GM19328 (cell line): Measurements from ENCODE around the gene CPXM1.

Experiments used
- ATAC-seq: cut with Tn5 transposase; IDR thresholded peaks from one replicate; pipeline ENCODE4 v1.9.1; 2021; ENCODE audit warnings: mild to moderate bottlenecking, moderate library complexity; ENCODE audit not compliant: unreplicated experiment

CPXM1 gene

DNA sequence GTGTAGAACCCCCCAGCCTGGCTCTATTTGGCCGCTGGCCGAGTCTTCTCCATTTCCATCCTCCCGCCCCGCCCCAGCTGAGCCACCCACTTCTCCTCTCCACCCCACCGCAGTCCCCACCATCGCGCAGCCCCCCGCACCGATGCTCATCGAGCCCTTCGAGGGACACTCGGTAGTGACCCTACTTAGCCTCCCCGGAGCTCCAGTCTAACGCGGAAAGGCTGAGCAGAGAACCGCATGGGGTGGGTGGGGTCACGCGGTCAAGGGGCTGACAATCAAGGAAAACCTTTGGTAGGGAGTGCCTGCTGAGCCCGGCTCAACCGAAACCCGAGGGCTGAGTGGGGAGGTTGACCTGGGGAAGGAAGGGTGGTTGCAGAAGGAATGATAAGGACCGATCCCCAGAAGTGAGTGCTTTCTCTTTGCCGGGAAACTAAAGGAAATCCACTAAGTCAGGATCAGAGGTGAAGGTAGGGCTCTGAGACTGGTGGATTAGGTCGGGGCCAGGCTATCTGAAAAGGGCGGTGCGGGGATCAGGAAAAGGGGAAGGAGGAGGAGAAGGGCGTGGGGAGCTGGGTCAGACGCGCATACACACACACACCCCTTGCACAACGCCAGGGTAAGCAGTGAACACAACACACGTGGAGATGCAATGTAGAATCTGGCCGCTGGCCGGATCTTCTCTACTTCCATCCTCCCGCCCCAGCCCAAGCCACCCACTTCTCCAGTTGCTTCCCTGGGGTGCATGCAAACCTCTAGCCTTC is 49.8 kb downstream of the CPXM1 start:
- no peak for ATAC-seq

GRCh38 chr20:2749951-2750490 is 50.4 kb downstream of the CPXM1 start:
- ATAC-seq: no peak

GRCh38 chr20:2749343-2749950 is 51.0 kb downstream of the CPXM1 start:
- ATAC-seq: no peak

DNA sequence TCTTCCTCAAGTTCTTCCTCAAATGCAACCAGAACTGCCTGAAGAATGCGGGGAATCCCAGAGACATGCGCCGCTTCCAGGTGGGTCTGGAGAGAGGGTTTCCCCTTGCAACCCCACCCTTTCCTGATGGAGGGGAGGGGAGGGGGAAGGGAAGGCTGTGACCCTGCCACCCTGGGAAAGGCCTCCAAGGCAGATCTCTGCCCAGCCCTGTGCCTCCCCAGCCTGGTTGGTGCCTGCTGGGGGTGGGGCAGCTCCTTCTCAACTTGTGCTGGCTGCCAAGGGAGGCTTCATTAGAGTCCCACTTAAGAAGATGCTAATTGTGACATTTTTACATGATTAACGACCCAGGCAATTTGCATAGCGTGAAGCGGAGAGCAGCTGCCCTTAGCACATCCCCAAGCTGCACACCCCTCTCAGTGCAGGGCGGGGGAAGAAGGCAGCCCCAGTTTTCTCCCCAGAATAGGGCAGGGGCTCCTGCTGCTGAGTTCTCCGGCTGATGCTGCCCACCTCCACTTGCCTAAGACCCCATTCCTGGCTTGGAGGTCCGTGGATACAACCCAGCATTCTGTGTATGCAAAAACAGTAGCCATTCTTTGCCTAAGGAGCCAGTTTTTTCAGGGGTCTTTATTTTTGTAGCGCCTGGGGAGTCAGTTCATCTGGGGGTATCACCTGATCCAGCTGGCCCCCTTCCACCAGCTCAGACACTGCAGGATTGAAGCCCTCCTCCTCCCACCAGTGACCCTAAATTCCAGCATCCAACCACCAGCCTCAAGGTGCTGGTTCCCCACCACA is 51.7 kb downstream of the CPXM1 start:
- no peak for ATAC-seq

DNA sequence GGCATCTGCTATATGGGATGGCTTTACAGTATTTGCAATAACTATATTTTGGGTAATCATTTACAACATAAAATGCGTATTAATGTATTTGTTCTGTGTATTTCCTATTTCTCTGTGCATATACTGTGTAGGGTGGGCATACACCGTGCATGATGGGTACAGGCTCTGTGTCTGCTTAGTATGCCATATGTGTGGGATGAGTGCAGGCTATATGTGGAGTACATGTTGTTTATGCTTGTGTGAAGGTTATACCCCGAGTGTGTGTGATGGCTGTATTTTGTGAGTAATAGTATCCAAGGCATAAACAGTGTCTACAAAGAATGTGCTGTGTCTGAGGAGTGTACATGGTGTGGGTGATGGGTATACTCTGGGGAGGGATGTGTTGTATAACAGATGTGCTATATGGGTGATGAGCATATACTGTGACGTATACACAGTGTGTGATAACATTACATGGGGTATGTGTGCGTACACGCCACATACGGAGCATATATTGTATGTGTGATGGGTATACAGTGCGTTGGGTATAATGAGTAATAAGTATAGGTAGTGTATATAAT is 52.7 kb downstream of the CPXM1 start:
- ATAC-seq: no peak

DNA sequence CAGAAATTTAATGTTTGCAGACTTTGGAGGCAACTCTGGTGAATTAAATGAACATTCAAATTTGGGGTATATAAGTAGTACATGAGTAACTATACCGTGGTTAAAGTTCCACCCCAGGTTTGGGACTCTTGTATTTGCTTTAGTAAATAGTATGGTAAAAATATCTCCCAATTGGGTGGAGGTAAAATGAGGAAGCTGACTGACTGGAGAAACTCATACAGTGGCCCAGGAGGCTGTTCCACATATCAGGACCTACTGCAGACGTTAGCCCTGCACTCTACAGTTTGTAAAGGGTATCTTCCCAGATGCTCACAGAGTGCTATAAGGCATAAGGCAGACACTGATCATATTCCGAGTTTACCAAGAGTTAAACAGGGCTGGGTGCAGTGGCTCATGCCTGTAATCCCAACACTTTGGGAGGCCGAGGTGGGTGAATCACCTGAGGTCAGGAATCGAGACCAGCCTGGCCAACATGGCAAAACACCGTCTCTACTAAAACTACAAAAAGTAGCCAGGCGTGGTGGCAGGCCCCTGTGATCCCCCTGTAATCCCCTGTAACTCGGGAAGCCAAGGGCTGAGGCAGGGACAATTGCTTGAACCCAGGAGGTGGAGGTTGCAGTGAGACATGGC is 53.7 kb downstream of the CPXM1 start:
- ATAC-seq: no peak

- ATAC-seq: no peak
Measured at GRCh38 chr20:2745936-2746635, 54.3 kb downstream of the CPXM1 start.

- no peak for ATAC-seq
Measured at GRCh38 chr20:2745060-2745910, 55.1 kb downstream of the CPXM1 start.
